K562 (cell line): Measurements from ENCODE around the gene PTAR1. TPM values are rescaled to one million over a fixed set of nuclear protein-coding genes. Genes with fewer than 3 reads are reported as not detected.

Experiments
- ATF7 ChIP-seq: fragments of 450-650 bp; IDR thresholded peaks from 2 replicates; pipeline ENCODE4 v1.7.1; 2014; ENCODE audit warnings: mild to moderate bottlenecking, moderate library complexity
- CBX5 ChIP-seq: IDR thresholded peaks from 2 replicates; pipeline ENCODE4 v1.6.1; 2014; ENCODE audit warnings: low read depth, borderline replicate concordance
- FOXJ2 ChIP-seq: fragments of 200-800 bp; sonication (Bioruptor generic); IDR thresholded peaks from 2 replicates; pipeline ENCODE4 v1.6.1; 2016; ENCODE audit warnings: missing genetic modification characterization, missing compliant biosample characterization
- GATAD2B ChIP-seq: fragments of 450-650 bp; IDR thresholded peaks from 2 replicates; pipeline ENCODE4 v1.6.1; 2017; ENCODE audit warnings: mild to moderate bottlenecking, borderline replicate concordance
- KDM5B ChIP-seq: fragments of 200-600 bp; sonication (generic); IDR thresholded peaks from 2 replicates; pipeline ENCODE4 v1.6.1; 2012; ENCODE audit warnings: low read depth, mild to moderate bottlenecking, moderate library complexity, low read length, control low read depth, inconsistent platforms; ENCODE audit not compliant: insufficient replicate concordance
- MAFK ChIP-seq: IDR thresholded peaks from 2 replicates; pipeline ENCODE4 v1.6.1; 2011; ENCODE audit warnings: low read length, improper control_type of control experiment
- MYC ChIP-seq, 2 experiments: fragments of 250-450 bp in 1 of 2; sonication (Bioruptor Pico) in 1 of 2; IDR thresholded peaks; 2 replicates each; pipeline versions ENCODE4 v1.5.1 to v1.6.1; 2012 to 2021; ENCODE audit warnings: low read depth in 2 of 2, borderline replicate concordance in 1 of 2, improper control_type of control experiment in 1 of 2, low read length in 1 of 2, mild to moderate bottlenecking in 1 of 2, moderate library complexity in 1 of 2
- NEUROD1 ChIP-seq: fragments of 150-350 bp; IDR thresholded peaks from 2 replicates; pipeline ENCODE4 v1.6.1; 2014; ENCODE audit warnings: borderline replicate concordance, low read length, low read depth; ENCODE audit not compliant: partially characterized antibody
- NR2C1 ChIP-seq, 2 experiments: fragments of 450-650 bp; IDR thresholded peaks; 2 replicates each; pipeline ENCODE4 v1.6.1; 2017; ENCODE audit warnings: mild to moderate bottlenecking in 2 of 2, antibody characterized with exemption in 1 of 2, inconsistent platforms in 1 of 2, missing compliant biosample characterization in 1 of 2, missing genetic modification characterization in 1 of 2
- POLR2G ChIP-seq: fragments of 200-400 bp; formaldehyde crosslinking; IDR thresholded peaks from 2 replicates; pipeline ENCODE4 v1.6.1; 2017; ENCODE audit warnings: low read depth, mild to moderate bottlenecking, antibody characterized with exemption, low read length, moderate library complexity
- PURB ChIP-seq: sonication (generic); formaldehyde crosslinking; IDR thresholded peaks from 2 replicates; pipeline ENCODE4 v1.9.0; 2021; ENCODE audit warnings: low read depth, mild to moderate bottlenecking, missing genetic modification reagents
- YY1 ChIP-seq, 3 experiments: IDR thresholded peaks; 2 replicates each; pipeline ENCODE4 v1.6.1; 2011; ENCODE audit warnings: low read length in 2 of 3, mild to moderate bottlenecking in 2 of 3, moderate library complexity in 2 of 3, borderline replicate concordance in 1 of 3, control low read depth in 1 of 3, low read depth in 1 of 3; ENCODE audit not compliant: insufficient read depth in 3 of 3, insufficient replicate concordance in 2 of 3, control insufficient read depth in 1 of 3, insufficient read length in 1 of 3; ENCODE audit errors: extremely low read depth in 1 of 3
- ZNF239 ChIP-seq: fragments of 250-450 bp; sonication (Bioruptor Pico); IDR thresholded peaks from 2 replicates; pipeline ENCODE4 v1.4.0; 2020; ENCODE audit warnings: mild to moderate bottlenecking
- ZNF79 ChIP-seq: fragments of 250-450 bp; sonication (Bioruptor Pico); IDR thresholded peaks from 2 replicates; pipeline ENCODE4 v1.4.0; 2020; ENCODE audit warnings: low read depth, mild to moderate bottlenecking, moderate library complexity
- polyA plus RNA-seq, 8 experiments: library from polyadenylated mRNA; depleted of rRNA in 4 of 8; stranded (reverse) in 5 of 8; unstranded in 3 of 8; fragments of >200 nt; fragmentation: Nextera tagmentation in 2 of 8; fragmentation: Illumina TruSeq in 1 of 8; extraction: Ambion mirVana in 2 of 8; extraction: Trizol in 1 of 8; gene quantifications; 2 replicates each; pipeline versions ENCODE4 v1.2.1 to v1.2.3, GENCODE V29; 2011 to 2014; ENCODE audit warnings: inconsistent platforms in 1 of 8, missing spikeins in 1 of 8
- total RNA-seq, 7 experiments: library from RNA; depleted of rRNA in 6 of 7; stranded (reverse); fragments of >200 nt in 6 of 7; fragmentation: Illumina TruSeq in 2 of 7; extraction: Trizol in 2 of 7; gene quantifications; 2 replicates each; pipeline versions ENCODE4 v1.2.1 to v1.2.3, GENCODE V29; 2011 to 2021; ENCODE audit warnings: low replicate concordance in 1 of 7
- TF ChIP-seq, protein P1 (sequence below): fragments of 250-450 bp; sonication (Bioruptor Pico); IDR thresholded peaks from 2 replicates; pipeline ENCODE4 v1.8.0; 2021; ENCODE audit warnings: moderate library complexity, mild to moderate bottlenecking, inconsistent platforms
- TF ChIP-seq, protein P2 (sequence below), 2 experiments: fragments of 450-650 bp; IDR thresholded peaks; 2 replicates each; pipeline ENCODE4 v1.6.1; 2016
- TF ChIP-seq, protein P3 (sequence below): conservative IDR thresholded peaks from 2 replicates; pipeline ENCODE4 v1.6.1; 2011; ENCODE audit warnings: low read depth, mild to moderate bottlenecking, low read length; ENCODE audit not compliant: control insufficient read depth
- TF ChIP-seq, protein P4 (sequence below): sonication (generic); formaldehyde crosslinking; IDR thresholded peaks from 2 replicates; pipeline ENCODE4 v1.8.0; 2022; ENCODE audit warnings: mild to moderate bottlenecking, missing genetic modification reagents, borderline replicate concordance

The PTAR1 gene
- total and polyA plus RNA-seq, 9 of the 15 experiments (the other 6 are each of a cell fraction or from before 2014, with no cell fraction given) = 10.1 to 48.0 (median 28.0) TPM

DNA sequence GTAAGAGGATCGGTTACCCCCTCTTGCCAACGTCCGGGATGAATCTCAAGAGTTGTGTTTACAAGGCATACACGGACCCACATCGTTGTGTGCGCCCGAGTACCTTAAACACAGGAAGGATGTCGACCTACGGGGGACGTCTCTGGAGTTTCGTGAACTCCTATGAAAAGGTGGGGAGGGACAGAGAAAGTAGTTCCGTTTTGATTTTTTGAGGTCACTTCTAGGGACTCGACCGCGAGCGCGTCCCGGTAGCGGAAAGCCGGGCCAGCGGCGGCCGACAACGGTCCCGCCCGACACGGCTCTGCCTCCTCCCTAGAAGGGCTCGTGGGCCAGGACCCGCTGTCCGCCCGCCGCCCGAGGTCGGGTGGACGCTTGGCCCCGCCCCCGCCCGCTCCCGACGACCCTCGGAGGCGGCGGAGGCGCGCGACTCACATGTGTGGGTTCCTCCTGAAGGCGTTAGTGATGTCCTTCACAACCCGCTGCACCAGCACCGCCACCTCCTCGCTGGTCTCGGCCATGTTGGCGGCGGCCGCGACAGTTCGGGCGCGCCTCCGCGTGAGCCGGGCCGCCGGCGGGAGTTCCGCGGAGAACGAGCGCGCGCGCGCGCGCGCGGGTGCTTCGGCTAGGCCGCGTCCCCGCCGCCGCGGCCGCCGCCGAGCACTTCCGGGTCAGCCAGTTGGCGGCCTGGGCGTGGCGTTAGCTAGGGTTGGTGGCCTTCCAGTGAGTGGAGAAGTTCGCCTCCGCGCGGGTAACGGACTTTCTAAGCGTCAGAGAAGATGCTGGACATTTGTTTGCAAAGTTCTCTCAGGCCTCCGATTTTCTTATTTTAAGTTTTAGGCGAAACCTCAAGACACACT, at the start of gene PTAR1 (continued):
- TF ChIP-seq ZNF79 (CRISPR knock-in tag) = no peak
- peak; percentile 94 for TF ChIP-seq NR2C1 (IDR thresholded peaks at IDR 0.05)
- peak; percentile 88 for TF ChIP-seq NR2C1 (tag; IDR thresholded peaks at IDR 0.05)
- TF ChIP-seq YY1 (IDR thresholded peaks at IDR 0.05; ENCODE audit: borderline replicate concordance in 1 of 3, control insufficient read depth in 1 of 3, extremely low read depth in 1 of 3, insufficient read depth in 3 of 3, insufficient read length in 1 of 3, insufficient replicate concordance in 2 of 3, low read depth in 1 of 3, low read length in 2 of 3) = peak; percentile 74 to 96 (median 91)
- TF ChIP-seq, protein P1, sequence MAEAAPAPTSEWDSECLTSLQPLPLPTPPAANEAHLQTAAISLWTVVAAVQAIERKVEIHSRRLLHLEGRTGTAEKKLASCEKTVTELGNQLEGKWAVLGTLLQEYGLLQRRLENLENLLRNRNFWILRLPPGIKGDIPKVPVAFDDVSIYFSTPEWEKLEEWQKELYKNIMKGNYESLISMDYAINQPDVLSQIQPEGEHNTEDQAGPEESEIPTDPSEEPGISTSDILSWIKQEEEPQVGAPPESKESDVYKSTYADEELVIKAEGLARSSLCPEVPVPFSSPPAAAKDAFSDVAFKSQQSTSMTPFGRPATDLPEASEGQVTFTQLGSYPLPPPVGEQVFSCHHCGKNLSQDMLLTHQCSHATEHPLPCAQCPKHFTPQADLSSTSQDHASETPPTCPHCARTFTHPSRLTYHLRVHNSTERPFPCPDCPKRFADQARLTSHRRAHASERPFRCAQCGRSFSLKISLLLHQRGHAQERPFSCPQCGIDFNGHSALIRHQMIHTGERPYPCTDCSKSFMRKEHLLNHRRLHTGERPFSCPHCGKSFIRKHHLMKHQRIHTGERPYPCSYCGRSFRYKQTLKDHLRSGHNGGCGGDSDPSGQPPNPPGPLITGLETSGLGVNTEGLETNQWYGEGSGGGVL (CRISPR knock-in tag) = no peak
- no peak for TF ChIP-seq MAFK
- no peak for TF ChIP-seq NEUROD1
- TF ChIP-seq POLR2G = peak; percentile 93
- peak; percentile 77; the same call in 1 of the 2 replicates for TF ChIP-seq FOXJ2 (tag)
- TF ChIP-seq, protein P2, sequence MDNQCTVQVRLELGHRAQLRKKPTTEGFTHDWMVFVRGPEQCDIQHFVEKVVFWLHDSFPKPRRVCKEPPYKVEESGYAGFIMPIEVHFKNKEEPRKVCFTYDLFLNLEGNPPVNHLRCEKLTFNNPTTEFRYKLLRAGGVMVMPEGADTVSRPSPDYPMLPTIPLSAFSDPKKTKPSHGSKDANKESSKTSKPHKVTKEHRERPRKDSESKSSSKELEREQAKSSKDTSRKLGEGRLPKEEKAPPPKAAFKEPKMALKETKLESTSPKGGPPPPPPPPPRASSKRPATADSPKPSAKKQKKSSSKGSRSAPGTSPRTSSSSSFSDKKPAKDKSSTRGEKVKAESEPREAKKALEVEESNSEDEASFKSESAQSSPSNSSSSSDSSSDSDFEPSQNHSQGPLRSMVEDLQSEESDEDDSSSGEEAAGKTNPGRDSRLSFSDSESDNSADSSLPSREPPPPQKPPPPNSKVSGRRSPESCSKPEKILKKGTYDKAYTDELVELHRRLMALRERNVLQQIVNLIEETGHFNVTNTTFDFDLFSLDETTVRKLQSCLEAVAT (IDR thresholded peaks at IDR 0.05) = no peak
- TF ChIP-seq, protein P3, sequence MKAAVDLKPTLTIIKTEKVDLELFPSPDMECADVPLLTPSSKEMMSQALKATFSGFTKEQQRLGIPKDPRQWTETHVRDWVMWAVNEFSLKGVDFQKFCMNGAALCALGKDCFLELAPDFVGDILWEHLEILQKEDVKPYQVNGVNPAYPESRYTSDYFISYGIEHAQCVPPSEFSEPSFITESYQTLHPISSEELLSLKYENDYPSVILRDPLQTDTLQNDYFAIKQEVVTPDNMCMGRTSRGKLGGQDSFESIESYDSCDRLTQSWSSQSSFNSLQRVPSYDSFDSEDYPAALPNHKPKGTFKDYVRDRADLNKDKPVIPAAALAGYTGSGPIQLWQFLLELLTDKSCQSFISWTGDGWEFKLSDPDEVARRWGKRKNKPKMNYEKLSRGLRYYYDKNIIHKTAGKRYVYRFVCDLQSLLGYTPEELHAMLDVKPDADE = no peak
- peak; percentile 75 for TF ChIP-seq KDM5B
- TF ChIP-seq ZNF239 (CRISPR knock-in tag) = no peak
- TF ChIP-seq MYC (IDR thresholded peaks at IDR 0.05; ENCODE audit: low read depth, low read length) = peak; percentile 79
- no peak for TF ChIP-seq MYC (CRISPR knock-in tag; IDR thresholded peaks at IDR 0.05; ENCODE audit: borderline replicate concordance, low read depth)
- TF ChIP-seq CBX5 = no peak
- TF ChIP-seq ATF7 = no peak
- TF ChIP-seq, protein P4, sequence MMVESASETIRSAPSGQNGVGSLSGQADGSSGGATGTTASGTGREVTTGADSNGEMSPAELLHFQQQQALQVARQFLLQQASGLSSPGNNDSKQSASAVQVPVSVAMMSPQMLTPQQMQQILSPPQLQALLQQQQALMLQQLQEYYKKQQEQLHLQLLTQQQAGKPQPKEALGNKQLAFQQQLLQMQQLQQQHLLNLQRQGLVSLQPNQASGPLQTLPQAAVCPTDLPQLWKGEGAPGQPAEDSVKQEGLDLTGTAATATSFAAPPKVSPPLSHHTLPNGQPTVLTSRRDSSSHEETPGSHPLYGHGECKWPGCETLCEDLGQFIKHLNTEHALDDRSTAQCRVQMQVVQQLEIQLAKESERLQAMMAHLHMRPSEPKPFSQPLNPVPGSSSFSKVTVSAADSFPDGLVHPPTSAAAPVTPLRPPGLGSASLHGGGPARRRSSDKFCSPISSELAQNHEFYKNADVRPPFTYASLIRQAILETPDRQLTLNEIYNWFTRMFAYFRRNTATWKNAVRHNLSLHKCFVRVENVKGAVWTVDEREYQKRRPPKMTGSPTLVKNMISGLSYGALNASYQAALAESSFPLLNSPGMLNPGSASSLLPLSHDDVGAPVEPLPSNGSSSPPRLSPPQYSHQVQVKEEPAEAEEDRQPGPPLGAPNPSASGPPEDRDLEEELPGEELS = no peak
- TF ChIP-seq PURB (CRISPR knock-in tag) = no peak
- TF ChIP-seq GATAD2B = no peak
